ENCODE measurements around the gene IWS1.

IWS1 gene

GRCh38 chr2:127506510-127506909, 19.8 kb downstream of the IWS1 start:
- no peak for ATAC-seq
- no peak overlapping the region for H3K4me3 Mint-ChIP-seq
- H3K27ac Mint-ChIP-seq = no peak overlapping the region
- peaks cover 55% of the 10 kb centered on the region for H3K36me3 Mint-ChIP-seq
- H3K4me1 Mint-ChIP-seq = peaks cover 38% of the 10 kb centered on the region
- H3K27me3 Mint-ChIP-seq = no peaks in the 10 kb centered on the region
- H3K9me3 Mint-ChIP-seq = no peaks in the 10 kb centered on the region

GRCh38 chr2:127504552-127505430, 21.5 kb downstream of the IWS1 start:
- no peak for ATAC-seq
- H3K27me3 Mint-ChIP-seq = no peaks in the 10 kb centered on the region
- H3K27ac Mint-ChIP-seq = peak overlapping the region; percentile 25
- H3K36me3 Mint-ChIP-seq = peaks cover 64% of the 10 kb centered on the region
- no peak overlapping the region for H3K4me3 Mint-ChIP-seq
- no peaks in the 10 kb centered on the region for H3K9me3 Mint-ChIP-seq
- H3K4me1 Mint-ChIP-seq = peaks cover 24% of the 10 kb centered on the region

GRCh38 chr2:127503491-127503890, 22.8 kb downstream of the IWS1 start:
- H3K27me3 Mint-ChIP-seq = no peaks in the 10 kb centered on the region
- H3K36me3 Mint-ChIP-seq = peaks cover 65% of the 10 kb centered on the region
- no peaks in the 10 kb centered on the region for H3K9me3 Mint-ChIP-seq
- peaks cover 15% of the 10 kb centered on the region for H3K4me1 Mint-ChIP-seq
- peak overlapping the region; percentile 73 for H3K27ac Mint-ChIP-seq
- no peak for ATAC-seq
- no peak overlapping the region for H3K4me3 Mint-ChIP-seq

GRCh38 chr2:127498386-127498785, 27.9 kb downstream of the IWS1 start:
- Mint-ChIP-seq H3K4me3 (no peak overlapping the region), H3K27ac (peak overlapping the region; percentile 73), H3K9me3 (no peaks in the 10 kb centered on the region), H3K36me3 (peaks cover 72% of the 10 kb centered on the region), H3K27me3 (no peaks in the 10 kb centered on the region), H3K4me1 (peaks cover 11% of the 10 kb centered on the region)
- ATAC-seq = no peak

GRCh38 chr2:127490283-127490682, 36.0 kb downstream of the IWS1 start:
- H3K4me3 Mint-ChIP-seq = no peak overlapping the region

GRCh38 chr2:127486247-127487058, 39.8 kb downstream of the IWS1 start:
- Mint-ChIP-seq H3K4me3 (no peak overlapping the region), H3K9me3 (no peaks in the 10 kb centered on the region), H3K27me3 (no peaks in the 10 kb centered on the region), H3K4me1 (peaks cover 22% of the 10 kb centered on the region), H3K27ac (peak overlapping the region; percentile 72), H3K36me3 (peaks cover 60% of the 10 kb centered on the region)
- no peak for ATAC-seq

More at GRCh38 chr2:127490283-127490682, 36.0 kb downstream of the IWS1 start:
- no peaks in the 10 kb centered on the region for H3K9me3 Mint-ChIP-seq
- no peaks in the 10 kb centered on the region for H3K27me3 Mint-ChIP-seq
- no peak for ATAC-seq
- H3K27ac Mint-ChIP-seq = no peak overlapping the region
- peaks cover 58% of the 10 kb centered on the region for H3K36me3 Mint-ChIP-seq
- H3K4me1 Mint-ChIP-seq = peaks cover 22% of the 10 kb centered on the region

- no peaks in the 10 kb centered on the region for H3K9me3 Mint-ChIP-seq
- peaks cover 22% of the 10 kb centered on the region for H3K4me1 Mint-ChIP-seq
- no peaks in the 10 kb centered on the region for H3K27me3 Mint-ChIP-seq
- H3K27ac Mint-ChIP-seq = peak overlapping the region; percentile 31
- H3K4me3 Mint-ChIP-seq = no peak overlapping the region
- no peak for ATAC-seq
- H3K36me3 Mint-ChIP-seq = peaks cover 53% of the 10 kb centered on the region
Measured at GRCh38 chr2:127485694-127486071, 40.6 kb downstream of the IWS1 start.

GRCh38 chr2:127485051-127485693, 41.1 kb downstream of the IWS1 start:
- H3K9me3 Mint-ChIP-seq = no peaks in the 10 kb centered on the region
- H3K4me1 Mint-ChIP-seq = peaks cover 22% of the 10 kb centered on the region
- H3K27me3 Mint-ChIP-seq = no peaks in the 10 kb centered on the region
- peaks cover 53% of the 10 kb centered on the region for H3K36me3 Mint-ChIP-seq
- H3K4me3 Mint-ChIP-seq = no peak overlapping the region
- H3K27ac Mint-ChIP-seq = peak overlapping the region; percentile 31
- ATAC-seq = no peak

- H3K9me3 Mint-ChIP-seq = no peaks in the 10 kb centered on the region
- H3K27ac Mint-ChIP-seq = no peak overlapping the region
- no peaks in the 10 kb centered on the region for H3K27me3 Mint-ChIP-seq
- H3K4me3 Mint-ChIP-seq = no peak overlapping the region
- ATAC-seq = no peak
- H3K36me3 Mint-ChIP-seq = peaks cover 29% of the 10 kb centered on the region
- peaks cover 7% of the 10 kb centered on the region for H3K4me1 Mint-ChIP-seq
Measured at GRCh38 chr2:127482031-127482430, 44.3 kb downstream of the IWS1 start.

GRCh38 chr2:127479866-127480743, 46.2 kb downstream of the IWS1 start:
- no peak overlapping the region for H3K27ac Mint-ChIP-seq
- ATAC-seq = no peak

GRCh38 chr2:127479219-127479825, 47.0 kb downstream of the IWS1 start:
- Mint-ChIP-seq H3K27ac (no peak overlapping the region), H3K4me1 (no peaks in the 10 kb centered on the region), H3K27me3 (no peaks in the 10 kb centered on the region), H3K36me3 (peaks cover 35% of the 10 kb centered on the region), H3K4me3 (no peak overlapping the region), H3K9me3 (peaks cover 7% of the 10 kb centered on the region)
- no peak for ATAC-seq

More at GRCh38 chr2:127479866-127480743, 46.2 kb downstream of the IWS1 start:
- Mint-ChIP-seq H3K9me3 (peaks cover 6% of the 10 kb centered on the region), H3K4me3 (no peak overlapping the region), H3K36me3 (peaks cover 38% of the 10 kb centered on the region), H3K27me3 (no peaks in the 10 kb centered on the region), H3K4me1 (no peaks in the 10 kb centered on the region)

- H3K4me3 Mint-ChIP-seq = no peak overlapping the region
- H3K27ac Mint-ChIP-seq = no peak overlapping the region
- H3K4me1 Mint-ChIP-seq = no peaks in the 10 kb centered on the region
Measured at GRCh38 chr2:127475788-127476187, 50.5 kb downstream of the IWS1 start.

GRCh38 chr2:127472268-127472667, 54.0 kb downstream of the IWS1 start:
- Mint-ChIP-seq H3K36me3 (peaks cover 56% of the 10 kb centered on the region), H3K9me3 (peaks cover 9% of the 10 kb centered on the region), H3K27me3 (no peaks in the 10 kb centered on the region), H3K27ac (no peak overlapping the region), H3K4me1 (no peaks in the 10 kb centered on the region), H3K4me3 (no peak overlapping the region)
- no peak for ATAC-seq

More at GRCh38 chr2:127475788-127476187, 50.5 kb downstream of the IWS1 start:
- ATAC-seq = no peak
- Mint-ChIP-seq H3K36me3 (peaks cover 29% of the 10 kb centered on the region), H3K27me3 (no peaks in the 10 kb centered on the region), H3K9me3 (peaks cover 9% of the 10 kb centered on the region)
